H1 (cell line): ENCODE results near the gene BCL3. TPM values are rescaled to one million over a fixed set of nuclear protein-coding genes. Genes with fewer than 3 reads are reported as not detected.

Experiments
- CHD2 ChIP-seq: IDR thresholded peaks from 2 replicates; pipeline ENCODE4 v1.6.1; 2012; ENCODE audit warnings: low read length, improper control_type of control experiment
- CTCF ChIP-seq, 3 experiments: IDR thresholded peaks; 1 replicate in 2 of 3; 2 replicates in 1 of 3; pipeline versions ENCODE4 v1.5.1 to v1.6.1; 2011; ENCODE audit warnings: low read length in 3 of 3, mild to moderate bottlenecking in 3 of 3, inconsistent platforms in 2 of 3, low read depth in 1 of 3, moderate library complexity in 1 of 3; ENCODE audit not compliant: insufficient read depth in 1 of 3; ENCODE audit errors: control extremely low read depth in 1 of 3
- EP300 ChIP-seq, 2 experiments: IDR thresholded peaks; 1 replicate in 1 of 2; 2 replicates in 1 of 2; pipeline ENCODE4 v1.6.1; 2011 to 2012; ENCODE audit warnings: low read depth in 2 of 2, low read length in 2 of 2, mild to moderate bottlenecking in 2 of 2, borderline replicate concordance in 1 of 2, inconsistent platforms in 1 of 2, moderate library complexity in 1 of 2
- FOSL1 ChIP-seq: IDR thresholded peaks from 2 replicates; pipeline ENCODE4 v1.6.1; 2011; ENCODE audit warnings: mild to moderate bottlenecking, low read depth, low read length, moderate library complexity; ENCODE audit not compliant: insufficient read depth
- GABPA ChIP-seq: IDR thresholded peaks from 2 replicates; pipeline ENCODE4 v1.6.1; 2011; ENCODE audit warnings: mild to moderate bottlenecking, low read length, moderate library complexity, borderline replicate concordance; ENCODE audit not compliant: insufficient read depth
- RBBP5 ChIP-seq: IDR thresholded peaks from 2 replicates; pipeline ENCODE4 v1.7.1; 2012; ENCODE audit warnings: low read depth, mild to moderate bottlenecking, inconsistent platforms, low read length, moderate library complexity, borderline replicate concordance
- SIRT6 ChIP-seq: IDR thresholded peaks from one replicate; pipeline ENCODE4 v1.7.1; 2012; ENCODE audit warnings: low read length, inconsistent platforms
- SP1 ChIP-seq: IDR thresholded peaks from 2 replicates; pipeline ENCODE4 v1.6.1; 2011; ENCODE audit warnings: low read depth, low read length
- TCF12 ChIP-seq: IDR thresholded peaks from 2 replicates; pipeline ENCODE4 v1.6.1; 2011; ENCODE audit warnings: low read depth, mild to moderate bottlenecking, low read length
- polyA plus RNA-seq, 7 experiments: library from polyadenylated mRNA; depleted of rRNA in 3 of 7; stranded (reverse) in 5 of 7; unstranded in 2 of 7; fragments of >200 nt in 5 of 7; fragments of 200-250 nt in 2 of 7; gene quantifications; 1 replicate in 5 of 7; 2 replicates in 1 of 7; 4 replicates in 1 of 7; pipeline versions ENCODE4 v1.2.1 to v1.2.3, GENCODE V29; 2011 to 2013; ENCODE audit warnings: missing spikeins in 2 of 7, mixed read lengths in 2 of 7
- total RNA-seq: library from RNA; stranded (reverse); fragmentation: NEBNext Ultra II Directional; extraction: Animal tissue kit (Norgen Biotek cat#: 25700); gene quantifications from 2 replicates; pipeline ENCODE4 v1.2.1, GENCODE V29; 2021

The BCL3 gene
- total and polyA plus RNA-seq, 2 of the 8 experiments (the other 6 are each of a cell fraction or from before 2014, with no cell fraction given): 0.88 to 2.4 TPM

DNA sequence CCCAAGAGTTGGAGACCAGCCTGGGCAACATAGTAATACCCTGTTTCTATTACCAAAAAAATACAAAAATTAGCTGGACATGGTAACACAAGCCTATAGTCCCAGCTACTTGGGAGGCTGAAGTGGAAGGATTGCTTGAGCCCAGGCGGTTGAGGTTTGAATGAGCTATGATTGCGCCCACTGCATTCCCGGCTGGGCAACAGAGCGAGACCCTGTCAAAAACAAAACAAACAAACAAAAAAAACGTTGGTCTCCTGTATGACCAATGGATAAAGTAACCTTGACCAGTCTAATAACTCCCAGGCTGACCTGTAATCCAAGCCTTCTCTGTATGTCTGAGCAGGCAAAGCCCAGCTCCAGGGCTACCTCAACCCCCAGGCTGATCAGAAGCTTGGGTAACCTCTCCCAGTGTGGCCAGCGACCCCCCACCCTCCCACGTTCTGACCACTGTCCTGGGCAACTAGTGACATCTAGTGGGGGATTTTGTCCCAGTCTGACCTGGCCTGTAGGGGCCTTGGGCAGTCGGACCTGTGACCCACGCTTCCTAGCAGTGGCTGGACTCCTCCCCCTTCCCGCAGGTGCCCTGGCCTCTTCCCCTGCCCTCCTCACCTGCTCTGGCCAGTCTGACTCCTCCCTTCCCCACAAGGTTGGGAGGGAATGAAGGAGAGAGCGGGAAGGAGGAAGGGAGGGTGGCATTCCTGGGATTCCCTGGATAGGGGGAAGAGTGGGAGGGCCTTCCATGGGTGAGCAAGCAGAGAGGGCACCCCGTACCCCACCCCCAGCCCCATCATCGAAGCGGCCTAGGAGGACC, 59.3 kb downstream of the BCL3 start (continued):
- peak; percentile 56; the same call in 1 of the 2 replicates for TF ChIP-seq SP1
- TF ChIP-seq FOSL1: no peak
- peak; percentile 68 to 90 (median 84) for TF ChIP-seq CTCF (IDR thresholded peaks at IDR 0.05; ENCODE audit: control extremely low read depth in 1 of 3, insufficient read depth in 1 of 3, low read depth in 1 of 3, low read length in 3 of 3)
- peak; percentile 64; the same call in 1 of the 2 replicates for TF ChIP-seq TCF12
- no peak for TF ChIP-seq RBBP5
- 0 out of 2 replicates have a peak, but pooled peaks have one; percentile 1 for TF ChIP-seq CHD2
- TF ChIP-seq EP300 (IDR thresholded peaks at IDR 0.05; ENCODE audit: borderline replicate concordance in 1 of 2, low read depth in 2 of 2, low read length in 2 of 2): peak in 1 of 2 experiments; percentile 44; a peak in 1 of 3 replicates
- TF ChIP-seq GABPA: no peak
- TF ChIP-seq SIRT6: no peak
